Tibial artery (tissue), 4 donors: ENCODE results near the gene FARS2.

ENCODE experiments used
- DNase-seq, 2 donors: peaks; one replicate each; pipeline ENCODE4 v3.0.0-alpha.2; 2019
- H3K27ac ChIP-seq, 2 donors: fragments of 200-600 bp; sonication (generic) in 1 of 2; 1 replicate in 1 of 2; 2 replicates in 1 of 2; pipeline ENCODE4 v1.5.1; 2018 to 2019; ENCODE audit warnings: mild to moderate bottlenecking in 1 of 2
- H3K27me3 ChIP-seq, 2 donors: fragments of 200-600 bp; sonication (generic) in 1 of 2; one replicate each; pipeline versions ENCODE4 v1.5.1 to v1.6.0; 2016 to 2019
- H3K36me3 ChIP-seq, 3 donors: fragments of 200-600 bp; sonication (generic) in 2 of 3; one replicate each; pipeline ENCODE4 v1.5.1; 2016 to 2019; ENCODE audit warnings: mild to moderate bottlenecking in 2 of 3
- H3K4me1 ChIP-seq, 4 donors: fragments of 200-600 bp; sonication (generic) in 2 of 4; 1 replicate in 3 of 4; 2 replicates in 1 of 4; pipeline ENCODE4 v1.5.1; 2016 to 2019
- H3K4me3 ChIP-seq, 2 donors: fragments of 200-600 bp; sonication (generic) in 1 of 2; 1 replicate in 1 of 2; 2 replicates in 1 of 2; pipeline ENCODE4 v1.5.1; 2018 to 2019; ENCODE audit warnings: mild to moderate bottlenecking in 2 of 2
- H3K9me3 ChIP-seq, 3 donors: fragments of 200-600 bp; sonication (generic) in 1 of 3; one replicate each; pipeline ENCODE4 v1.5.1; 2016 to 2019
- CTCF ChIP-seq, 2 experiments: fragments of 200-600 bp in 1 of 2; fragments of 450-650 bp in 1 of 2; IDR thresholded peaks; one replicate each; pipeline ENCODE4 v1.5.1; 2017 to 2019; ENCODE audit warnings: antibody characterized with exemption in 2 of 2, mild to moderate bottlenecking in 1 of 2, moderate library complexity in 1 of 2
- intact Hi-C: fragments of 100-400 bp; cut with DNase I; formaldehyde crosslinking; loops from one replicate; pipeline ENCODE4 v1.15.0; 2023; ENCODE audit warnings: low total_unique reads

The FARS2 gene

GRCh38 chr6:5537132-5537531 lies 275.8 kb downstream of the FARS2 start:
- no peak overlapping the region for H3K4me3 ChIP-seq
- H3K4me1 ChIP-seq: no peaks in the 10 kb centered on the region
- no peaks in the 10 kb centered on the region for H3K9me3 ChIP-seq
- intact Hi-C loops: no loop called here
- H3K27ac ChIP-seq: no peak overlapping the region
- DNase-seq: no peak
- no peaks in the 10 kb centered on the region for H3K27me3 ChIP-seq
- TF ChIP-seq CTCF (IDR thresholded peaks at IDR 0.05): no peak
- H3K36me3 ChIP-seq: no peaks in the 10 kb centered on the region

- no peaks in the 10 kb centered on the region for H3K36me3 ChIP-seq
- no peak overlapping the region for H3K4me3 ChIP-seq
- no peaks in the 10 kb centered on the region for H3K9me3 ChIP-seq
- no peak overlapping the region for H3K27ac ChIP-seq
- H3K4me1 ChIP-seq: no peaks in the 10 kb centered on the region
- no peak for DNase-seq
- intact Hi-C loops: no loop called here
- no peak for TF ChIP-seq CTCF (IDR thresholded peaks at IDR 0.05)
- H3K27me3 ChIP-seq: no peaks in the 10 kb centered on the region
Measured at GRCh38 chr6:5537967-5538366, 276.7 kb downstream of the FARS2 start.

GRCh38 chr6:5540370-5540769 lies 279.1 kb downstream of the FARS2 start:
- H3K27ac ChIP-seq: no peak overlapping the region
- H3K4me3 ChIP-seq: no peak overlapping the region
- TF ChIP-seq CTCF (IDR thresholded peaks at IDR 0.05): no peak
- DNase-seq: no peak
- no peaks in the 10 kb centered on the region for H3K9me3 ChIP-seq
- intact Hi-C loops: no loop called here
- H3K27me3 ChIP-seq: no peaks in the 10 kb centered on the region
- peaks cover 0 to 7% (median 0%) of the 10 kb centered on the region in 3 donors for H3K36me3 ChIP-seq
- H3K4me1 ChIP-seq: no peaks in the 10 kb centered on the region

- intact Hi-C loops: no loop called here
- Histone ChIP-seq H3K4me3 (no peak overlapping the region), H3K27ac (no peak overlapping the region), H3K36me3 (peaks cover 0 to 13% (median 0%) of the 10 kb centered on the region in 3 donors), H3K9me3 (no peaks in the 10 kb centered on the region), H3K27me3 (no peaks in the 10 kb centered on the region), H3K4me1 (no peaks in the 10 kb centered on the region)
- no peak for TF ChIP-seq CTCF (IDR thresholded peaks at IDR 0.05)
- no peak for DNase-seq
Measured at GRCh38 chr6:5541025-5541424, 279.7 kb downstream of the FARS2 start.

GRCh38 chr6:5541751-5542432 lies 280.6 kb downstream of the FARS2 start:
- Histone ChIP-seq H3K27me3 (no peaks in the 10 kb centered on the region), H3K9me3 (no peaks in the 10 kb centered on the region), H3K27ac (no peak overlapping the region), H3K36me3 (peaks cover 0 to 15% (median 3%) of the 10 kb centered on the region in 3 donors), H3K4me1 (no peaks in the 10 kb centered on the region), H3K4me3 (no peak overlapping the region)
- intact Hi-C loops: no loop called here
- TF ChIP-seq CTCF (IDR thresholded peaks at IDR 0.05): no peak
- no peak for DNase-seq
